Mesendoderm (in vitro differentiated cells): Measurements from ENCODE around the gene STK10.

ENCODE experiments used
- DNase-seq: peaks from one replicate; pipeline ENCODE4 v3.0.0; 2013
- H2AK5ac ChIP-seq: 2 replicates; pipeline ENCODE4 v1.6.1; 2013; ENCODE audit warnings: low read length, inconsistent platforms
- H2BK120ac ChIP-seq: 2 replicates; pipeline ENCODE4 v1.6.1; 2013; ENCODE audit warnings: low read depth, mild to moderate bottlenecking, low read length, moderate library complexity, mixed read lengths
- H2BK15ac ChIP-seq: replicated peaks from 2 replicates; pipeline ENCODE4 v1.6.1; 2013; ENCODE audit warnings: low read depth, mild to moderate bottlenecking, moderate library complexity
- H2BK5ac ChIP-seq: 2 replicates; pipeline ENCODE4 v1.6.1; 2013; ENCODE audit warnings: low read length, inconsistent platforms
- H3K18ac ChIP-seq: 2 replicates; pipeline ENCODE4 v1.6.1; 2013; ENCODE audit warnings: mild to moderate bottlenecking, low read length, mixed read lengths
- H3K23ac ChIP-seq: one replicate; pipeline ENCODE4 v1.6.1; 2013; ENCODE audit warnings: low read length
- H3K27ac ChIP-seq: 2 replicates; pipeline ENCODE4 v1.5.1; 2013; ENCODE audit warnings: low read depth, mild to moderate bottlenecking, inconsistent platforms, low read length, moderate library complexity
- H3K27me3 ChIP-seq: 2 replicates; pipeline ENCODE4 v1.6.1; 2013; ENCODE audit warnings: low read length, control low read depth, mild to moderate bottlenecking, inconsistent platforms; ENCODE audit not compliant: insufficient read depth, poor library complexity
- H3K36me3 ChIP-seq: 2 replicates; pipeline ENCODE4 v1.6.1; 2013; ENCODE audit warnings: low read length, inconsistent platforms; ENCODE audit not compliant: control insufficient read depth, insufficient read depth
- H3K4ac ChIP-seq: one replicate; pipeline ENCODE4 v1.6.1; 2013; ENCODE audit warnings: low read depth, mild to moderate bottlenecking, low read length, moderate library complexity
- H3K4me1 ChIP-seq: 2 replicates; pipeline ENCODE4 v1.6.1; 2013; ENCODE audit warnings: low read depth, low read length, inconsistent platforms; ENCODE audit not compliant: control insufficient read depth
- H3K4me2 ChIP-seq: 2 replicates; pipeline ENCODE4 v1.6.1; 2013; ENCODE audit warnings: low read length
- H3K4me3 ChIP-seq: 2 replicates; pipeline ENCODE4 v1.5.1; 2013; ENCODE audit warnings: mild to moderate bottlenecking, low read length
- H3K56ac ChIP-seq: one replicate; pipeline ENCODE4 v1.6.1; 2013; ENCODE audit warnings: low read length
- H3K79me1 ChIP-seq: 2 replicates; pipeline ENCODE4 v1.6.1; 2013; ENCODE audit warnings: low read length, inconsistent platforms
- H3K79me2 ChIP-seq: 2 replicates; pipeline ENCODE4 v1.6.1; 2013; ENCODE audit warnings: mild to moderate bottlenecking, low read length; ENCODE audit not compliant: control insufficient read depth, insufficient read depth
- H3K9ac ChIP-seq: 2 replicates; pipeline ENCODE4 v1.6.1; 2013; ENCODE audit warnings: low read length, inconsistent platforms
- H4K5ac ChIP-seq: one replicate; pipeline ENCODE4 v1.6.1; 2013; ENCODE audit warnings: low read length
- H4K8ac ChIP-seq: one replicate; pipeline ENCODE4 v1.6.1; 2013; ENCODE audit warnings: low read depth, mild to moderate bottlenecking, control low read depth, low read length, moderate library complexity
- WGBS: extraction: QIAGEN DNeasy Blood & Tissue Kit; methylation state at CpG from one replicate; pipeline ENCODE4 v1.1.7; 2013; ENCODE audit warnings: low lambda C conversion rate, missing lambda C conversion rate; ENCODE audit not compliant: insufficient coverage; ENCODE audit errors: extremely low coverage; 5-methylcytosine and 5-hydroxymethylcytosine counted together

Gene STK10

GRCh38 chr5:172042183-172042582 is 145.8 kb downstream of the STK10 start:
- Histone ChIP-seq H3K27me3 (no peaks in the 10 kb centered on the region), H3K4me3 (no peak overlapping the region), H3K27ac (no peak overlapping the region), H2AK5ac (no peak overlapping the region), H3K18ac (no peak overlapping the region), H2BK15ac (no peak overlapping the region), H3K4me2 (no peak overlapping the region), H4K8ac (no peak overlapping the region), H2BK5ac (no peak overlapping the region), H3K79me2 (no peaks in the 10 kb centered on the region), H3K9ac (no peak overlapping the region), H3K4me1 (no peaks in the 10 kb centered on the region), H2BK120ac (no peak overlapping the region), H4K5ac (no peak overlapping the region), H3K79me1 (no peaks in the 10 kb centered on the region), H3K23ac (no peak overlapping the region), H3K4ac (no peak overlapping the region), H3K56ac (no peak overlapping the region), H3K36me3 (no peaks in the 10 kb centered on the region)
- no peak for DNase-seq
- no CpG with 5 or more reads among the region's 13 CpGs for WGBS

DNA sequence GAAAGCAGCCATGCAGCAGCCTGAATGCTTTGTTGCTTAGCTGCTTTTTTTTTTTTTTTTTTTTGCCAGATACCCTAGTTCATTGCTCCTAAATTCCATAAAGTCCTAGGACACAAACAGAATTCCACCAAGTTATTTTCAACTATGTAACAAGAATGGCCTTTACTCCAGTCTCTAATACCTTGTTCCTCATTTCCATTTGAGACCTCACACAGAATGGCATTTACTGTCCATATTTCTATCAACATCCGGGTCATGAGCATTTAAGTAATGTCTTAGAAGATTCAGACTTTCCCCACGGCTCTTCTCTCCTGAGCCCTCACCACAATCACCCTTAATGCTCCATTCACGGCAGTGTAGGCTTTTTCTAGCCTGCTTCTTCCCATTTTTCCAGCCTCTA is 149.9 kb downstream of the STK10 start:
- no peak overlapping the region for H3K9ac ChIP-seq

DNA sequence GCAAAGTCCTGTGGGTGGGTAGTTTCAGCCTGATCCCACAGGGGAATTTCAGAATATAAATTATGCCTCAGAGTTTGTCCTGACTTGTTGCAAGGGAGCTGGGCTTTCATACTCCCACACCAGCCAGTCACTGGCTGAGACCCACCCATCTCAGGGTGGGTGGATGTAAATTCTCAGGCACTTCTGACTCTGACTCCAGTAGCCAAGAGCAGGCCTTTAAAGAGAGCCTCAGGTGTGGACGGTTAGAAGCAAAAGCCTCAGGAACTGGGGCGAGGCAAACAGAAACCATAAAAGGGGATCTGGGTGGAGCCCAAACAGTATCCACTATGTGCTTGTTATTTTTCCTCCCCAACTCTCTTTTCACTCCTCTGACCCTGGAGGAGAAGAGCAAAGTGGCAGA is 153.0 kb downstream of the STK10 start:
- no CpG with 5 or more reads among the region's 2 CpGs for WGBS
- H3K4me1 ChIP-seq = no peaks in the 10 kb centered on the region
- H3K79me1 ChIP-seq = no peaks in the 10 kb centered on the region
- H3K79me2 ChIP-seq = no peaks in the 10 kb centered on the region
- no peaks in the 10 kb centered on the region for H3K36me3 ChIP-seq
- no peak overlapping the region for H2AK5ac ChIP-seq
- no peak overlapping the region for H3K4ac ChIP-seq
- H3K27me3 ChIP-seq = no peaks in the 10 kb centered on the region
- no peak overlapping the region for H3K56ac ChIP-seq
- no peak overlapping the region for H3K18ac ChIP-seq
- no peak overlapping the region for H2BK5ac ChIP-seq
- no peak overlapping the region for H4K5ac ChIP-seq
- no peak overlapping the region for H4K8ac ChIP-seq
- H3K4me2 ChIP-seq = no peak overlapping the region
- no peak overlapping the region for H3K23ac ChIP-seq
- no peak overlapping the region for H2BK15ac ChIP-seq
- no peak for DNase-seq
- no peak overlapping the region for H3K4me3 ChIP-seq
- no peak overlapping the region for H3K9ac ChIP-seq
- no peak overlapping the region for H3K27ac ChIP-seq
- no peak overlapping the region for H2BK120ac ChIP-seq

More for the DNA sequence above, 149.9 kb downstream of the STK10 start:
- Histone ChIP-seq H3K4ac (no peak overlapping the region), H4K8ac (no peak overlapping the region), H3K4me3 (no peak overlapping the region), H3K4me2 (no peak overlapping the region), H2BK120ac (no peak overlapping the region), H3K27me3 (no peaks in the 10 kb centered on the region), H3K4me1 (no peaks in the 10 kb centered on the region), H3K56ac (no peak overlapping the region), H3K79me1 (no peaks in the 10 kb centered on the region), H3K23ac (no peak overlapping the region), H3K18ac (no peak overlapping the region), H2AK5ac (no peak overlapping the region), H2BK5ac (no peak overlapping the region), H3K27ac (no peak overlapping the region), H4K5ac (no peak overlapping the region), H3K79me2 (no peaks in the 10 kb centered on the region), H3K36me3 (no peaks in the 10 kb centered on the region), H2BK15ac (no peak overlapping the region)
- WGBS = no CpG with 5 or more reads among the region's 3 CpGs
- no peak for DNase-seq

DNA sequence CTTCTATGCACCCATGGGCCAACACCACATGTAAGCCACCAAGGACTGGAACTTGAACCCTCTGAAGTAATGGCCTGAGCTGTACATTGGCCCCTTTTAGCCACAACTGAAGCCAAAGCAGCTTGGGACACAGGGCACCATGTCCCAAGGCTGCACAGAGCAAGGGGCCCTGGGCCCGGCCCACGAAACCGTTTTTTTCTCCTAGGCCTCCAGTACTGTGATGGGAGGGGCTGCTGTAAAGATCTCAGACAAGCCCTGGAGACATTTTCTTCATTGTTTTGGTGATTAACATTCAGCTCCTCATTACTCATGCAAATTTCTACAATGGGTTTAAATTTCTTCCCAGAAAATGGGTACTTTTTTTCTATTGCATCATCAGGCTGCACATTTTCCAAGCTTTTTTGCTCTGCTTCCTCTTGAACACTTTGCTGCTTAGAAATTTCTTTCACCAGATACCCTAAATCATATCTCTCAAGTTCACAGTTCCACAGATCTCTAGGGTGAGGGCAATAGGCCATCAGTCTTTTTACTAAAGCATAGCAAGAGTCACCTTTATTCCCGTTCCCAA is 156.0 kb downstream of the STK10 start:
- no peak overlapping the region for H4K8ac ChIP-seq
- no CpG with 5 or more reads among the region's 4 CpGs for WGBS
- H3K36me3 ChIP-seq = no peaks in the 10 kb centered on the region
- DNase-seq = no peak
- no peak overlapping the region for H3K23ac ChIP-seq
- H3K79me2 ChIP-seq = no peaks in the 10 kb centered on the region
- no peak overlapping the region for H3K4me3 ChIP-seq
- H3K18ac ChIP-seq = no peak overlapping the region
- H2AK5ac ChIP-seq = no peak overlapping the region
- no peak overlapping the region for H3K9ac ChIP-seq
- no peaks in the 10 kb centered on the region for H3K27me3 ChIP-seq
- H2BK5ac ChIP-seq = no peak overlapping the region
- no peak overlapping the region for H4K5ac ChIP-seq
- no peak overlapping the region for H2BK120ac ChIP-seq
- H3K56ac ChIP-seq = no peak overlapping the region
- no peak overlapping the region for H2BK15ac ChIP-seq
- H3K79me1 ChIP-seq = no peaks in the 10 kb centered on the region
- no peak overlapping the region for H3K4ac ChIP-seq
- no peak overlapping the region for H3K4me2 ChIP-seq
- H3K27ac ChIP-seq = no peak overlapping the region
- H3K4me1 ChIP-seq = no peaks in the 10 kb centered on the region

GRCh38 chr5:172029876-172030275 is 158.1 kb downstream of the STK10 start:
- Histone ChIP-seq H2BK15ac (no peak overlapping the region), H3K18ac (no peak overlapping the region), H3K9ac (no peak overlapping the region), H2AK5ac (no peak overlapping the region), H4K8ac (no peak overlapping the region), H3K79me2 (no peaks in the 10 kb centered on the region), H3K27ac (no peak overlapping the region), H3K36me3 (no peaks in the 10 kb centered on the region), H3K4me3 (no peak overlapping the region), H3K23ac (no peak overlapping the region), H2BK5ac (no peak overlapping the region), H3K4ac (no peak overlapping the region), H3K56ac (no peak overlapping the region), H4K5ac (no peak overlapping the region), H3K27me3 (no peaks in the 10 kb centered on the region), H3K4me2 (no peak overlapping the region), H3K79me1 (no peaks in the 10 kb centered on the region), H2BK120ac (no peak overlapping the region), H3K4me1 (no peaks in the 10 kb centered on the region)
- no peak for DNase-seq

DNA sequence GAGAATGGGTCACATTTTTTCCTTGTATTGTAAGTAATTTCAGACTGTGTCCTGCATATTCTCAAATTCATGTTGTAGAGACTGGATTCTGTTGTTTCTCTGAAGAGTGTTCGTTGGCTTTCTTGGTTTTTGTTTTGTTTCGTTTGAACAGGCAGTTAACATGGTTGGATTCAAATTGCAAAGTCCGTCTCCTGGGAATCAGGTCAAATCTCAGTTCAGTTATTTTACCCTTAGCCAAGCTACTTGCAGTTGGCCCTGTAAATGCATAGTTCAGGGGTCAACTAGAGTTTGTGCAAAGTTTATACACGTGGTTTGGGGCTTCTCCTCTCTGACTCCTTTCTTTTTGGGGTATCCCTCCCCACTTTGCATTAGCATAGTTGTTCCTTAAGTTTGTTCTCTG is 159.9 kb downstream of the STK10 start:
- Histone ChIP-seq H4K5ac (no peak overlapping the region), H3K27me3 (no peaks in the 10 kb centered on the region), H2BK120ac (no peak overlapping the region), H3K18ac (no peak overlapping the region), H3K27ac (no peak overlapping the region), H2BK15ac (no peak overlapping the region), H3K36me3 (no peaks in the 10 kb centered on the region), H3K79me1 (no peaks in the 10 kb centered on the region), H4K8ac (no peak overlapping the region), H3K4me2 (no peak overlapping the region), H3K4me3 (no peak overlapping the region), H3K79me2 (no peaks in the 10 kb centered on the region), H2BK5ac (no peak overlapping the region), H3K4ac (no peak overlapping the region), H3K23ac (no peak overlapping the region), H3K4me1 (no peaks in the 10 kb centered on the region), H3K56ac (no peak overlapping the region), H3K9ac (no peak overlapping the region), H2AK5ac (no peak overlapping the region)
- no CpG with 5 or more reads among the region's 4 CpGs for WGBS
- DNase-seq = no peak
